Measurements from ENCODE around the gene DSTN. TPM values are rescaled to one million over a fixed set of nuclear protein-coding genes. Genes with fewer than 3 reads are reported as not detected.
A peak's percentile ranks its signal among the peaks of the same experiment; 100 is the strongest.

Gene DSTN
- total RNA-seq, 1 donor from 2014 or later, result 20.1 TPM

- POLR2A ChIA-PET, result no interaction called here
Measured at GRCh38 chr20:17562804-17563305, 7.0 kb upstream of the DSTN start.

DNA sequence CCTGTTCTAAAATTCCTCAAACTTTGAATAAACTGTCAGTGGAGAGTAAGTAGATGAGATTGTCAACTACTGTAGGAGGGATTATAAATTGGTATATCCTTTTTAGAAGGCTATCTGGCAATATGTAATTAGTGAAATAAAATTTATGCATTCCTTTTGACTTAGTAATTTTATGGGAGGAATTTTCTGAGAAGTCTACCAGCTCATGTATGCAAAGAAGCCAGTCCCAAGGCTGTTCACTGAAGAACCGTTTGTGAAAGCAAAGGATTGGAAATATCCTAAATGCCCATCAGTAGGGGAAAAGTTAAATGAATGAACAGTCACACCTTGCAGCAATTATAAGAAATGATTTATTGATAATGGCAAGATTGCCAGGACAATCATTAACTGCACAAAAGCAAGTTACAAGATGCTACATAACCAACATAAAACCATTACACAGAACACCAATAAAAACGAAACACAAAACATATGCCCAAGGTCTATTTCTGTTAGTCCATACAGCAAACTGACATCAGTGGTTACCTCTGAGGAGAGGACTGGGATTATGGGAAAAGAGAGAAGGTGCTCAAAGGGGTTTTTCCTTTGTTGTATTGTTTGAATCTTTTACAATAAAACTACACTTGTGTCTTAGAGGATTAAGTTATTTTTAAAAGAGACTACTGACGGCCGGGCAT is 4.6 kb upstream of the DSTN start:
- no peak overlapping the region for H3K4me3 Mint-ChIP-seq
- peaks cover 2% of the 10 kb centered on the region for H3K4me1 Mint-ChIP-seq
- H3K27ac Mint-ChIP-seq, result no peak overlapping the region
- peaks cover 2% of the 10 kb centered on the region for H3K27me3 Mint-ChIP-seq
- ChIA-PET POLR2A (no interaction called here), CTCF (no interaction called here)
- ATAC-seq (ENCODE audit: low read depth), result no peak
- no peak for DNase-seq
- H3K36me3 Mint-ChIP-seq (ENCODE audit: low read depth), result peaks cover 3% of the 10 kb centered on the region
- TF ChIP-seq, protein P1, sequence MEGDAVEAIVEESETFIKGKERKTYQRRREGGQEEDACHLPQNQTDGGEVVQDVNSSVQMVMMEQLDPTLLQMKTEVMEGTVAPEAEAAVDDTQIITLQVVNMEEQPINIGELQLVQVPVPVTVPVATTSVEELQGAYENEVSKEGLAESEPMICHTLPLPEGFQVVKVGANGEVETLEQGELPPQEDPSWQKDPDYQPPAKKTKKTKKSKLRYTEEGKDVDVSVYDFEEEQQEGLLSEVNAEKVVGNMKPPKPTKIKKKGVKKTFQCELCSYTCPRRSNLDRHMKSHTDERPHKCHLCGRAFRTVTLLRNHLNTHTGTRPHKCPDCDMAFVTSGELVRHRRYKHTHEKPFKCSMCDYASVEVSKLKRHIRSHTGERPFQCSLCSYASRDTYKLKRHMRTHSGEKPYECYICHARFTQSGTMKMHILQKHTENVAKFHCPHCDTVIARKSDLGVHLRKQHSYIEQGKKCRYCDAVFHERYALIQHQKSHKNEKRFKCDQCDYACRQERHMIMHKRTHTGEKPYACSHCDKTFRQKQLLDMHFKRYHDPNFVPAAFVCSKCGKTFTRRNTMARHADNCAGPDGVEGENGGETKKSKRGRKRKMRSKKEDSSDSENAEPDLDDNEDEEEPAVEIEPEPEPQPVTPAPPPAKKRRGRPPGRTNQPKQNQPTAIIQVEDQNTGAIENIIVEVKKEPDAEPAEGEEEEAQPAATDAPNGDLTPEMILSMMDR (IDR thresholded peaks at IDR 0.05), result no peak
- intact Hi-C loops (cut with micrococcal nuclease), result no loop called here
- H3K9me3 Mint-ChIP-seq, result no peaks in the 10 kb centered on the region

More at GRCh38 chr20:17562804-17563305, 7.0 kb upstream of the DSTN start:
- intact Hi-C loops (cut with micrococcal nuclease), result no loop called here
- Mint-ChIP-seq H3K27me3 (peaks cover 2% of the 10 kb centered on the region), H3K36me3 (ENCODE audit: low read depth) (no peaks in the 10 kb centered on the region), H3K4me1 (no peaks in the 10 kb centered on the region), H3K27ac (no peak overlapping the region), H3K4me3 (no peak overlapping the region), H3K9me3 (no peaks in the 10 kb centered on the region)
- ATAC-seq (ENCODE audit: low read depth) (no peak), DNase-seq (no peak)
- TF ChIP-seq, protein P1 (IDR thresholded peaks at IDR 0.05), result no peak
- CTCF ChIA-PET, result no interaction called here

DNA sequence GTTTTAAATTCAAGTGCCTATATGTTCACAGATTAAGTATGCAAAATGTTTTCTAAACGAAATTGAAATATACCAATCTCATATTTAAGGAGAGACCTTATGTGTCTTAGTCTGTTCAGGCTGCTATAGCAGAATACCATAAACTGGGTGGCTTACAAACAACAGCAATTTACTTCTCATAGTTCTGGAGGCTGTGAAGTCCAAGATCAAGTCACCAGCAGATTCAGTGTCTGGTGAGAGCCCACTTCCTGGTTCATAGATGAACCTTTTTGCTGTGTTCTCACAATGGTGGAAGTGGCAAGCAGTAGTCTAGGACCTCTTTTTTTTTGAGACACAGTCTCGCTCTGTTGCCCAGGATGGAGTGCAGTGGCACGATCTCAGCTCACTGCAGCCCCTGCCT is 3.5 kb upstream of the DSTN start:
- DNase-seq, result no peak
- TF ChIP-seq, protein P1 (IDR thresholded peaks at IDR 0.05), result no peak
- peaks cover 7% of the 10 kb centered on the region for H3K36me3 Mint-ChIP-seq (ENCODE audit: low read depth)
- ATAC-seq (ENCODE audit: low read depth), result no peak
- intact Hi-C loops (cut with micrococcal nuclease), result no loop called here
- no peak overlapping the region for H3K4me3 Mint-ChIP-seq
- ChIA-PET CTCF (no interaction called here), POLR2A (no interaction called here)
- H3K4me1 Mint-ChIP-seq, result peaks cover 9% of the 10 kb centered on the region
- no peak overlapping the region for H3K27ac Mint-ChIP-seq
- no peaks in the 10 kb centered on the region for H3K9me3 Mint-ChIP-seq
- H3K27me3 Mint-ChIP-seq, result peaks cover 2% of the 10 kb centered on the region

DNA sequence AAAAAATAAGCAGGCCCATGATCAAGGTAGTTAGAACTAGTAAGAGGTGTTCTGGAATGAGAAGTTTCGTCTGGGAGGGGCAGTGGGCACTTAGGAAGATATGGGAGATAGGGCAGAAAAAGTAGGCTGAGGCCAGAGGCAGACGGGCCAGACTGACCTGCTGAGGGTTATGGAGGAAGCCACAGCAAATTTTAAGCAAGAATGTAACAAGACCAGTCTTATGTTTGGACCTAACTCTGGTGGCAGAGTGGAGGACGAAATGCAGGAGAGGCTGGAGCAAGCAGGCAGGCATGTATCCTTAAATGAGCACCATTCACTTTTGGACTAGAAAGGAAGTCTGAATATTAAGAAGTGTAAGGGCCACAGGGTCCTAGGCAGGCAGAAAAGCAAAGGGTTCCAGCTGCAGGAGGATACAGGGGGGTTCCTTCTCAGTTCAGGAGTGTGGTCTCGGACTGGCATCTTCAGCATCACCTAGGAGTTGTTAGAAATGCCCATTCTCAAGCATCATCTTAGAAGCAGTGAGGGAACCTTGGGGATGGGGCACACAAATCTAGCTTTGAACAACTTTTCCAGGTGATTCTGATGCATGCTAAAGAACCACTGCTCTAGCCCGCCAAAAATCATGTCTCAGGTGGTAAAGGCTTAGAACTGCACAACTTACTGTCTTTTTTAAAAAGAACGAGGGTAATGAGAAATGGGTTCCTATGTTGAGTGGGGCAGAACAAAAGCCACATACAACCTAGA is 1.7 kb upstream of the DSTN start:
- DNase-seq (no peak), ATAC-seq (ENCODE audit: low read depth) (no peak)
- Mint-ChIP-seq H3K27me3 (peaks cover 2% of the 10 kb centered on the region), H3K27ac (no peak overlapping the region), H3K9me3 (no peaks in the 10 kb centered on the region), H3K4me1 (peaks cover 16% of the 10 kb centered on the region), H3K36me3 (ENCODE audit: low read depth) (peaks cover 7% of the 10 kb centered on the region), H3K4me3 (peak overlapping the region; percentile 33)
- TF ChIP-seq, protein P1 (IDR thresholded peaks at IDR 0.05), result no peak
- POLR2A ChIA-PET, result no interaction called here
- intact Hi-C loops (cut with micrococcal nuclease), result no loop called here
- CTCF ChIA-PET, result no interaction called here

GRCh38 chr20:17568972-17569521 is 828 bp upstream of the DSTN start:
- H3K27ac Mint-ChIP-seq, result peak overlapping the region; percentile 18
- TF ChIP-seq, protein P1 (IDR thresholded peaks at IDR 0.05), result no peak
- CTCF ChIA-PET, result interaction anchor here (0.7 kb wide), 1 partner anchor 63 kb away, joined by 3 read pairs; no protein-coding TSS in a partner anchor

More at GRCh38 chr20:17568972-17569521, 828 bp upstream of the DSTN start:
- no peak for DNase-seq
- Mint-ChIP-seq H3K27me3 (peaks cover 2% of the 10 kb centered on the region), H3K4me3 (peak overlapping the region; percentile 57), H3K4me1 (peaks cover 16% of the 10 kb centered on the region), H3K9me3 (no peaks in the 10 kb centered on the region), H3K36me3 (ENCODE audit: low read depth) (peaks cover 7% of the 10 kb centered on the region)
- no peak for ATAC-seq (ENCODE audit: low read depth)
- intact Hi-C loops (cut with micrococcal nuclease), result loop anchor here (1.0 kb wide), 2 partner anchors 31 to 113 kb away; partner anchors contain the start of gene RRBP1
- POLR2A ChIA-PET, result interaction anchor here (0.6 to 1.6 kb wide), 3 partner anchors 436 to 719 kb away, joined by 3 to 12 read pairs (median 3); partner anchors contain the start of genes KAT14, PET117 and ZNF133
